ENCODE measurements around the gene ASCC3.

- no peak for TF ChIP-seq EZH2phosphoT487 (IDR thresholded peaks at IDR 0.05; ENCODE audit: insufficient read depth, low read depth)
- TF ChIP-seq EZH2 (IDR thresholded peaks at IDR 0.05; ENCODE audit: insufficient read depth, poor library complexity, severe bottlenecking), result no peak
Measured at GRCh38 chr6:100677240-100677639, 203.9 kb downstream of the ASCC3 start.

Data from GM23248 (cell line).